ENCODE data around the gene MBL2.

Gene MBL2

DNA sequence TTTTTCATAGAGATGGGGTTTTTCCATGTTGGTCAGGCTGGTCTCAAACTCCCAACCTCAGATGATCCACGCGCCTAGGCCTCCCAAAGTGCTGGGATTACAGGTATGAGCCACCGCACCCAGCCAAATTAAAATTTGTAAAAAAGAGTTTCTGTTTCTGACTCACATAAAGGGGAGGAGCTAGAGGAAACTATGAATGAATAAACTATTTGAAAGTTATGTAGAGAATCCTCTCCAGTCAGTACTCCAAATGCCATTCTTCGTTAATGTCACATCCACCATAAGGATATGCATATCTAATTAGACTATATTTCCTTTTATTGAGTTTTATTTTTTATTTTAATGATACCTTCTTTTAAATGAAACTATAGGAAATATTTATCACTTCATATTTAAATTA lies 52.6 kb downstream of the MBL2 start:
- Histone ChIP-seq H3K9me3 (peaks cover 0 to 5% (median 0%) of the 10 kb centered on the region in 3 donors), H3K27me3 (no peaks in the 10 kb centered on the region), H3K36me3 (no peaks in the 10 kb centered on the region), H3K27ac (no peak overlapping the region), H3K4me1 (no peaks in the 10 kb centered on the region), H3K4me3 (no peak overlapping the region)
- TF ChIP-seq, protein P1, sequence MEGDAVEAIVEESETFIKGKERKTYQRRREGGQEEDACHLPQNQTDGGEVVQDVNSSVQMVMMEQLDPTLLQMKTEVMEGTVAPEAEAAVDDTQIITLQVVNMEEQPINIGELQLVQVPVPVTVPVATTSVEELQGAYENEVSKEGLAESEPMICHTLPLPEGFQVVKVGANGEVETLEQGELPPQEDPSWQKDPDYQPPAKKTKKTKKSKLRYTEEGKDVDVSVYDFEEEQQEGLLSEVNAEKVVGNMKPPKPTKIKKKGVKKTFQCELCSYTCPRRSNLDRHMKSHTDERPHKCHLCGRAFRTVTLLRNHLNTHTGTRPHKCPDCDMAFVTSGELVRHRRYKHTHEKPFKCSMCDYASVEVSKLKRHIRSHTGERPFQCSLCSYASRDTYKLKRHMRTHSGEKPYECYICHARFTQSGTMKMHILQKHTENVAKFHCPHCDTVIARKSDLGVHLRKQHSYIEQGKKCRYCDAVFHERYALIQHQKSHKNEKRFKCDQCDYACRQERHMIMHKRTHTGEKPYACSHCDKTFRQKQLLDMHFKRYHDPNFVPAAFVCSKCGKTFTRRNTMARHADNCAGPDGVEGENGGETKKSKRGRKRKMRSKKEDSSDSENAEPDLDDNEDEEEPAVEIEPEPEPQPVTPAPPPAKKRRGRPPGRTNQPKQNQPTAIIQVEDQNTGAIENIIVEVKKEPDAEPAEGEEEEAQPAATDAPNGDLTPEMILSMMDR (IDR thresholded peaks at IDR 0.05), result no peak
- intact Hi-C loops (cut with DNase I; ENCODE audit: low total_unique reads), result no loop called here
- DNase-seq, result no peak

All from tibial artery (tissue), 4 donors.